Measurements from ENCODE around the gene RBM19.

Gene RBM19

DNA sequence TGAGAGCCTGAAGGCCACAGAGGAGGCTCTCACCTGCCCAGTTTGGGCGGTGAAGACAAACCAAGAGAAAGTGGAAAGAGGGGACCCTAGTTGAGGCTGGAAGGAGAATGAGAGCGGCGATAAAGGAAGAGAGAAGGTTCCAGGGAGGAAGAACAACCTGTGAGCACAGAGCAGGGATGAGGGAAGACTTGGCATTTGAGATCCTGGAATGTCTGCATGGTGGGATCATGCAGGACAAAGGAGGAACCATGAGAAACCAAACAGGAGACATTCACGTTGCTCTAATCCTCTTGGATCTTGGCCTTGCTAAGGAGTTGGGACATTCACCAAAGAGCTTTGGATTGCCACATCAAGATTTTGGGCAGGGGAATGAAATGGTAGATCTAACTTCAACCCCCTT is 22.9 kb upstream of the RBM19 start:
- DNase-seq, result no peak

DNA sequence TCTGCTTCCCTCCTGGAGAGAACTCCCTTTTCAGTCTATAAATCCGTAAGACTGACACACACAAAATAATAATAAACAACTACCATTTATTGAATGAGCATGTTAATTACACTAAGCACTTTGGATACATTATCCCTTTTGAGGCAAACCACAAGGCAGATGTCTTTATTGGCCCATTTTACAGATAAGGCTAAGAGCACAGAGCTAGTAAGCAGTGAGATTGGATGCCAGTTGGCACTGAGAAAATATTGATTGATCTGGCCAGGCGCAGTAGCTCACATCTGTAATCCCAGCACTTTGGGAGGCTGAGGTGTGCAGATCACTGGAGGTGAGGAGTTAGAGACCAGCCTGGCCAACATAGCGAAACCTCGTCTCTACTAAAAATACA is 21.9 kb upstream of the RBM19 start:
- no peak for DNase-seq

DNA sequence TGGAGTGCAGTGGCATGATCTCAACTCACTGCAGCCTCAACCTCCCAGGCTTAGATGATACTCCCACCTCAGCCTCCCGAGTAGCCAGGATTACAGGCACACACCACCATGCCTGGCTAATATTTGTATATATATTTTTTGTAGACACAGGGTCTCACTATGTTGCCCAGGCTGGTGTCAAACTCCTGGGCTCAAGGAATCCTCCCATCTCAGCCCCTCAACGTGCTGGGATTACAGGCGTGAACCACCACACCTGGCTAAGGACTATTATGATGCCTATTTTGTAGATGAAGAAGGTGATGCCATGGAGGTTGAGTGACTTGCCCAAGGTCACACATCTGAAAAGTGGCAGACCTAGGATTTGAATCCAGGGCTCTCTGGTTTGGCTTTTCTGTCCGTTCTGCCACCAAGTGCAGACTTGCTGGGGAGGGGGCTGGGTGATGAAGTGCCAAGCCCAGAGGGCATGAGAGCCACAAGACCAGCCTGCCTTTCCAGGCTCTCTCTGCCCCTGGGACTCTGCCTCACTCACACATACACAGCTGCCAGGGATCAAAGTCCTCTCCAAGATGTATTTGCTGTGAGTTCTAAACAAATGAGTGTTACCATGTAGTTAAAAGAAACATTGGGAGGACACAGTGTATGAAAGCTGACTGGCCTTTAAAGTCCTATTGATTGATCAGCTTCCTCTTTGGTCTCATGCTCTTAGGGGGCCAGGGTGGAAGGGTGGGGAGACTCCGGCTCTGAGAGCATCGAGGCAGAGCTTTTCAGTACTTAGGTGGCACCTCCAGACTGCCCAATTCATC is 21.3 kb upstream of the RBM19 start:
- DNase-seq, result no peak

DNA sequence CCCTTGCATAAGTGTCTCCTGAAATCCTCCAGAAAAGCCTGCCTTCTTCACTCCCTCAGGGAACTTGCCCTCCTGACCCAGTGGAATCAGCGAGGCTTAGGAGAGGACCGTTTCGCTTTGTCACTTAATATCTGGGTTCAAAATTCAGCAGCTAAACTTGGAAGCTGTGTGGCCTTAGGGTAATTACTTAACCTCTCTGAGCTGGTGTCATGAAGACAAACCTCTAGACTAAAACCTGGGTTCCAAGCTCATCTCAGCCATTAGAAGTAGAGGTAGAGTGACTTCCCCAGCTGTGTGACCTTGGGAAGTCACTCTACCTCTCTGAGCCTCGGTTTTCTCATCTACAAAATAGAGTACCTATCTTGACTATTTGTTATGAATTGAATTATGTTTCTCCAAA is 18.3 kb upstream of the RBM19 start:
- DNase-seq, result no peak

DNA sequence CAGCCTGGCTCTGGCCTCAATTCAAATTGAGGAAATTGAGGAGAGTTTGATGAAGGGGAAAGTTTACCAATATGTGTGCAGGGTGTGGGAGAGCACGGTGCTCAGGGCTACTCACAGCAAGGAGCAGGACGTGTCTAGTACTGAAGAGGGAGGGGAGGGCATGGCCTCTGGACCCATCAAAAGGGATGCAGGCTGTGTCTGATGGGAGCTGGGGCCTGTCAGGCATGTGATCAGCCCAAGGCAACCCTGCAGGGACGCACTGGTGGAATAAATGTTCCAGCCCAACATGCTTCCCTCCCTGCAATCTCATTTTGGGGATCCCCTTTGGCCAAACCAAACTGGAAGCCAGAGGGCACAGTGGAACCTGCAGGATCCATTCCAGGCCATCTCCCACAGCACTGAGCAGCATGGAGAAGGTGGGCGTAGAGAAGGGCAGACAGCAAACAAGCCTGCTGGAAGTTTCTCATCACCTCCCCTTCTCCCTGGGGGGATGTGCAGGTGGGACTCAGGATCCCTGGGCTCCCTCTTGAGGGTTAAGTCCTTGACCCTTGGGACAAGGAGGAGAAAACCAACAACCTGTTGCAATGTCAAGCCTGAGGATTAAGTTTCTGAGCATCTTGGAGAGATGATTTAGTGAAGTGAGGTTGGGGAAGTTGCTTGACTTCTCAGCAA is 17.8 kb upstream of the RBM19 start:
- DNase-seq, result no peak

DNA sequence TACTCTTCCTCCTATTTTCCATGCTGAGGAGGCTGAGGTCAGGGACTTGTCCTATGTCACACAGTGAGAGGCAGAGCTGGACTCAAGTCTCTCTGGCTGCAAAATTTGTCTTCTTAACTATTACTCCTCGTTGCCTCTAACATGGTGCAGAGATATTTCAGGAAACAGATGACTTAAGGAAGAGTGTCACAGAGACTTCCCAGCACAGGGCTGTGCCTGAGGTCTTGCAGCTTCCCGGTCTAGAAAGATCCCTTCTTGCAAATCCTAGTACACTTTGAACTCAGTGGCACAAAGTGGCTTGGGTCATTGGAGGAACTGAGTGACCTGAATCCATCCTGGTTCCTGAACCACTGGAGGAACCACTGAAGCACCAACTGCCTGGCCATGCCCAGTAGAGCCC is 17.1 kb upstream of the RBM19 start:
- no peak for DNase-seq

DNA sequence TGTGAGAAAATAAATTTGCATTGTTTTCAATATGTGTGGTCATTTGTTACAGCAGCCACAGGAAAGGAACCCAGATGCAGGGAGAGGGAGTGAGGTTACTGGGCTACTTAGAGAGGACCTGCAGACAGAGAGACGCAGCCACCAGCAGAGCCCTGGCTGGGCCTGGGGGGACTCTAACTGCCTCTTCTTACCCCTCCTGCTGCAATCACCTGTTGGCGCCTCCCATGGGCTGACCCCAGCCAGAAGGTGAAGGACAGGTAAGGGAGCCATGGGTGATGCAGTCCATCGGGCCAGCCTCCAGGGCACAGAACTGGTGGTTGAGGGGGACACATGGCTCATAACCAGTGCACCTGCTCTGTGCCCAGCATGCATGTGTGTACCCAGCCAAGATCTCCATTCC is 15.8 kb upstream of the RBM19 start:
- DNase-seq, result no peak

DNA sequence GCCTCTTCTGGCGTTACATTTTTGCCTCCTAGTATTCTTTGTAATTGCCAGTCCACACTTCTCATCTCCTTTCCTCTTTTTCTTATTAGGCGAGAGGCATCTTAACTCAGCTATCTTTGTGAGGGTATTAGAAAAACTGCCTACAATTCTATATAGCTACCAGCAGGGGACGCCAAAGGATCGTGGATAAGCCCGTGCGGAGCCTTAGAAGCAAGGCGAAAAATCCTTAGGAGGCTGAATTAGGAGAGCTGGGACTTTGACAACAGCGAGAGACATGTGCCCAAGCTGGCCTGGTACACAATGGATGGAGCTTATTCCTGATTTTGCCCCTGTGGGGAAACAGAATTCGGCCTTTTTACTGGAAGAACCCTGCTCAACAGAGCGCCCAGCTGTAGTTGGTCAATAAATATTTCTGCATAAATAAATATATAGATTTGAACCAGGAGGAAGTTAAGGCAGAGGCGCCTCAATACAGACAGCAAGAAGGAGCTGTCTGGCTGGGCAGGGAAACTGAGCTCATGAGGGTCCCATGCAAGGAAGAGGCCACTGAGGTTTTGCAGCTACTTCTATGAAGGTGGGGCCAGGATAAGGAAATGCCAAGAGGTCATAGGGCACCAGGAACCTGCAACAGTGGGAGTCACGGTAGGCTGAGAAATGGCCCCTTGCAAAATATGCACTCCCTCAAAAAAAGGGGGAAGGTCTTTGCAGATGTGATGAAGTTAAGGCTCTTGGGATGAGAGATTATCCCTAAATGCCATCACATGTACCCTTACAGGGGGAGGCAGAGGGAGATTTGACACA is 14.6 kb upstream of the RBM19 start:
- DNase-seq, result no peak

DNA sequence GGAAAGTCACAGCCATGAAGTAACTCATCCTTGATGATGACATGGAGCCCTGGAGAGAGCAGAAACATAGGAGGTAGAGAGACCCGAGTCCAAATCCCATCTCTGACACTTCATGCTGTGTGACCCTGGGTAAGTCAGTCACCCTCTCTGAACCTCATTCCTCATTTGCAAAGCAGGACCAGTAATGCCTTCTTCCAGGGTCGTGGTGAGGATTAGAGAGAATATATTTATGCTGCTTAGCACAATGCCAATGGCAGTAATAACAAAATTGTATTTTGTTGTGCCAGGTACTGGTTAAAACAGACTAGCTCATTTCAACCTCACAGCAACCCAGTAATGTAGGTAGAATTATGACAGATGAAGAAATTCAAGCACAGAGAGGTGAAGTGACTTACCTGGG is 13.9 kb upstream of the RBM19 start:
- no peak for DNase-seq

DNA sequence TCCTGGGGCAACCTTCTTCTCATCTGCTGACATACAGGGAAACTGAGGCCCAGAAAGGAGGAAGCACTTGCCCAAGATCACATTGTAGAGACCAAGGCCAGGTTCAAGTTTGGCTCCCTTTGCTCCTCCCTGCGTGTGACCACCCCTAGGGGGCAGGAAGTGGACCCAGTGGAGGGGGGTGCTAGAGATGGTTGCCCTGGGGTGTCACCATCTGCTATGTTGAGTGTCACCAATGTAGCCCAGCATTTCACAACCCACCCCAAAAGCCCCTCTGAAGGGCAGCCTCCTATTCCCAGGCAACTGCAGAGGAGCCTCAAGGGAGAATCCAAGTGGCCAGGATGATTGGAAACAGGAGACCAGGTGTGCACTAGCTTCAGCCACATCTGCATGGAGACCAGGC is 12.0 kb upstream of the RBM19 start:
- no peak for DNase-seq

DNA sequence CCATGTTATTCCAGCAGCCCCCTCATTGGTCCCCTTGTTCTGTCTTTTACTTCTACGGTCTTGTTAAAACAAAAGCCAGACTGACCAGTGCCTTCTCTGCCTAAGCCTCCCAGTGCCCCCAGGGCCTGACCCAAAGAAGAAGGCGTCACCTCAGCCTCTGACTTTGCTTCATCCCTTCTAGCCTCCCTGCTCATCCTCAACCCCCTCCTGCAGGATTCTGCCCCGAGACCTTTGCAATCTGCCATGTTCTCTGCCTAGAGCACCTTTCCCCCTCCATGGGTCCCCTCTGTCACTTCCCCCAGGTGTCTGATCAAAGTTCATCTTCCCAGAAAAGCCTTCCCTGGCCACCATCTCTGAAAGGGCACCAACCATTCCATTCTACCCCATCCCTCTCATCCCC is 7.9 kb upstream of the RBM19 start:
- DNase-seq, result no peak

DNA sequence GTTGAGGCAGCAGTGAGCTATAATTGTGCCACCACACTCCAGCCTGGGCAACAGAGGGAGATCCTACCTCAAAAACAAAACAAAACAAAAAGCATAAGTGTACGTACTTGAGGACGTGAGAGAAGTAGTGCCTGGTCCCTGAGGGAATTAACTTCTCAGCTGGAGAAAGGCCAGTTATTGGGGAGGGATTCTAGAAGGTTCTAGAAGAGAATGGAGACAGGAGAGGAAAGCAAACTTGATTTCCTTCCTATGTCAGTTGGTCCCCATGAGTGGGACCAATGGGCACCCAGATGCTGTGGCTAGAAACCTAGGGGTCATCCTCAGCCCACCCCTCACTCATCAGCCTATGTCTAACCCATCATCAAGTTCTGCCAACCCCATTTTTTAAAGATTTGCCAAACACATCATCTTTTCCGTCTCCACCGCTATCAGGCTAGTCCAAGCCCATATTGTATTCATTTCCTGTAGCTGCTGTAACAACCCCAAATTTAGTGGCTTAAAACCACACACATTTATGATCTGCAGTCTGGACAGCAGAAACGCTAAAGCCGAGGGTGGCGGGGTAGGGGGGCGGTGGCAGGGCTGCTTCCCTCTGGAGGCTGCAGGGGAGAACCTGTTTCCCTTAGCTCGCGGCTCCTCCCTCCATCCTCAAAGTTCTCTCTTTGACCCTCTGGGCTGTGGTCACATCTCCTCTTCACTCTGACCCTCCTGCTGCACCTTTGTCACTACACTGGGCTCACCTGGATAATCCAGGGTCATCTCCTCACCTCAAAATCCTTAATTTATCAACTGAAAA is 7.2 kb upstream of the RBM19 start:
- no peak for DNase-seq

DNA sequence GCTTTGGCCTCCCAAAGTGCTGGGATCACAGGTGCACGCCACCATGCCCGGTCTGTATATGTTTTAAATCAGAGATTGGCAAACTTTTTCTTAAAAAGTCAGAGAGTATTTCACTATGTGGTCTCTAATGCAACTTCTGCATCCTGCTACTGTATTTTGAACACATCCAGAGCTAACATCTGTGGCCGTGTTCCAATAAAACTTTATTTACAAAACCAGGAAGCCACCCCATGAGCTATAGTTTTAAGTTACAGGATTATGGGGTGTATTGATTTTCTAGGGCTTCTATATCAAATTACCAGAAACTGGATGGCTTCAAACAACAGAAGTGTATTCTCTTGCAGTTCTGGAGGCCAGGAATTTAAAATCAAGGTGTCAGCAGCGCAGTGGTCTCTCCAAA is 5.3 kb upstream of the RBM19 start:
- no peak for DNase-seq

DNA sequence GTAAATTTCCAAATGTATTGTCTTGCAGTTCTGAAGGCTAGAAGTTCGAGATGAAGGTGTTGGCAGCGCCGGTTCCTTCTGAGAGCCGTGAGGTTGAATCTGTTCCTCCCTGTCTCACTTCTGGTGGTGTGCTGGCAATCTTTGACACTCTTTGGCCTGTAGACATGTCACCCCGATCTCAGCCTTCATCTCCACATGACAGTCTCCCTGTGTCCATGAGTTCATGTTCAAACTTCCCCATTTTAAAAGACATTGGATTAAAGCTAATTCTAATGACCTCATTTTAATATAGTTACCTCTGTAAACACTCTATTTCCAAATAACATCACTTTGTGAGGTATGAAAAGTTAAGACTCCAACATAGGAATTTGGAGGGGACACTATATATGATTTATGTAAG is 4.1 kb upstream of the RBM19 start:
- no peak for DNase-seq

DNA sequence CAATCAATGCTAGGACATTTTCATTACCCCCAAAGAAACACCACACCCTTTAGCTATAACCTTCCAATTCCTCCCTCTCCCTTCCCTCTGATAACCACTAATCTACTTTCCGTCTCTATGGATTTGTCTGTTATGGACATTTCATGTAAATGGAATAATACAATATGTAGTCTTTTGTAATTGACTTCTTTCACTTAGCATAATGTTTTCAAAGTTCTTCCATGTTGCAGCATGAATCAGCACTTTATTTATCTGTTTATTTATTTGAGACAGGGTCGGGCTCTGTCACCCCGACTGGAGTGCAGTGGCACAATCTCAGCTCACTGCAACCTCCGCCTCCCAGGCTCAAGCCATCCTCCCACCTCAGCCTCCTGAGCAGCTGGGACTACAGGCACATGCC is 1.2 kb upstream of the RBM19 start:
- no peak for DNase-seq

DNA sequence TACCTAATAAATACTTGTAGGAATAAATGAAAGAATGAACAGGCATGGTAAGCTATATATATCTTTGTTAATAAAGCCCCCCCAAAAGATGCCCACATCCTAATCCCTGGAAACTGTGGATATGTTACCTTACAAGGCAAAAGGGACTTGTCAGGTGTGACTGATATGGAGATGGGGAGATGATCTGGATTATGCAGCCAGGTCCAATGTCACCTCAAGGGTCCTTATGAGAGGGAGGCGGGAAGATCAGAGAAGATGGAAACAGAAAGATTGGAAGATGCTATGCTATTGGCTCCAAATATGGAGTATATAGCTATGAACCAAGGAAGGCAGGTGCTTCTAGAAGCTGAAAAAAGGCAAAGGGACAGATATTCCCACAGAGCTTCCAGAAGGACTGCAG is 3.4 kb downstream of the RBM19 start:
- DNase-seq, result no peak

DNA sequence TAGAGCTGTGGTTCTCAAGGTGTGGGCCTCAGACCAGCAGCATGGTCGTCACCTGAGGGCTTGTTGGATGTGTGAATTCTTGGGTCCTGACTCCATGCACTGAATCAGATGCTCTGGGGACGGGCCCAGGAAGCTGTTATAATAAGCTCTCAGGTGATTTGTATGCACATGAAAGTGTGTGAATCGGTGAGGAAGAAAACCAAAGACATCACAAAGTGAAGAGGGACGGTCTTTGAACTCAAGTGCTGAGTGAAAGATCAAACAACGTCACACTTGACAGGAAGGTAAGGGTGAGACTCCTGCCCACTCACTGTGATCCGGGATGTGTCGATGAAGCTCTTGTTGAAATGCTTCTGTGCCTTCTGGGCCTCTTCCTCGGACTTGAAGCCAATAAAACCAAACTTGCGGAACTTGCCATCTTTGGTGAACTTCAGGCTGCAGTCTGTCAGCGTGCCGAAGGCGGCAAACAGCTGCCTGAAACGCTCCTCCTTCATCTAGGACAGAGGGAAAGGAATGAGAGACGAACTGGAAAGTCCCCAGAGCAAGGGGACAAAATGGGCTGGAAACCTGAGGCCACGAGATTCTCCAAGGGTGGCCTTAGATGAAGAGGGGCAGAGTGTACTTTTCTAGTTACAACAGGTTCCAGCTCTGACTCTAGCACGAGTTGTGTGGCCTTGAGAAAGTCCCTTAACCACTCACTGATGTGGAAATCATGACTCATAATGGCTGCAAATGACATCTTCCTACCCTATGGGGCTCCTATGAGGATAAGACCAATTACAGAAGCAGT is 4.0 kb downstream of the RBM19 start:
- no peak for DNase-seq

DNA sequence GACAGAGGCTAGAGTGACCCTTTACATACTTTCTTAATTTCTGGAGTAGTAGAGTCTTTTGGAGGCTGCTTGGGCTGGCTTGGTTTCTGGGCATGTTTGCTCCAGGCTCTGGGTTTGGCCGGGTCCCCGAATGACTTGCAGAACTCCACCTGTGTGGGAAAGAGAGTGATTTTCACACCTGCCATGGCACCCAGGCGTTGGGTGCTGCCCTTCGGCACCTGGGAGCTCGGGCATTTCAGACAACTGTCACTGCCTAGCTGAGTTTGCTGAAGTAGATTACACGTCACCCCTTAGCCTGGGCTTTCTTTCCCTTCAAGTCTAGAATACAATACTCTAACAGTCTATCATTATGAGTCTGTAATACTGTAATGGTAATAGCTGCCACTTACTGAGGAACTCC is 6.1 kb downstream of the RBM19 start:
- DNase-seq, result no peak

DNA sequence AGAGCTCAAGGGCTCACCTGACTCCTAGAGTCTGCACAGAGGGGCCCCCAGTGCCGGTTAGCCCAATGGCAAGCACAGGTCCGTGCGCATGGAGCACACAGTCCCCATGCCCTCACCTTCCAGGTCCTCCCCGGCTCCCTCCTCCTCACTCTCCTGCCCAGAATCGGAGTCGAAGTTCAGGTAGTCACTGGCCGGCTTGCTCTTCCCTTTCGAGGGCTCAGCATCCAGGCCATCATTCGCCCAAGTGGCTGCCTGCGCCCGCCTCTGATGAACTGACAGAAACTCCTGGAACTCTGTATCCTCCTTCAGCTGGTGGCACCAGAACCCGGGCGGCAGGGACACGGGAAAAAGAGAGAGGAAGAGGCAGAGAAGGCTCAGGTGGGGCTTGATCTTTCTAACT is 7.0 kb downstream of the RBM19 start:
- no peak for DNase-seq

DNA sequence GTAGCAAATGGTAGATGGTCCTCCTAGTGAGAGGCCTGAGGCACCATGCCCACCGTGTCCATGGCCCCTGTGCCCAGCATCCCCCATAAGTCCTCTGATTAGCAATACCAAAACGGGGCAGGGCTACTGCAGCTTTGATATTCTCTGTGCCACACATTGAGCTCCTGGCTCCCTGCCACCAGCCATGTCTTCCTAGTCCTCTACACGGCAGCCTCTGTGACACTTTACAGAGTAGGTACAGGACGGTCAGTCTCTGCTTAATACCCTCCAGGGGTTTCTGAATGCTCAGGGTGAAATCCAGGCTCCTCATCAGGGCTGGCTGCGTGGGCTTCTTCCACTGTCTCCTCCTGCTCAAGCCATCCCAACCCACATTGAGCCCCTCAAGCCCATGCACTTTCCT is 8.0 kb downstream of the RBM19 start:
- DNase-seq, result no peak

DNA sequence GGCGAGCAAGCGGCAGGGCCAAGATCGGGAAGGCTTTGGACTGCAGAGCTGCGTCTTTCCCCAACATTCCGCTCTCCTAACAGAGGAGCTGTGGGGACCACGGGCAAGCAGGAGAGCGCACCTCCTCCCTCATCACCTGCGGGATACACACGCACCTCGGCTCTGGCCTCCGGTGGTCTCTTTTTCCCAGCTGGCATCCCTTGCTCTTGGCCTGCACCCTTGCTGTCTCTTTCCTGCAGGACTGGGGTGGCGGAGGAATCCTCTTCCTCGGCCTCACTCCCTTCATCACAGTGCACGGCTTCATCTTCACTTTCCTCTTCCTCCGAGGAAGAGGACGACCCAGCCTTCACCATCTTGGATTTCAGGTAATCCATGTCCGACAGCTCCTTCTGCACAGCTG is 8.5 kb downstream of the RBM19 start:
- DNase-seq, result no peak
